ENCODE measurements around the gene ROBO1.
"Not testable (repeated sequence)": the region's sequence is repeated elsewhere in the genome, so short reads cannot be mapped to it uniquely, and the experiment has no call there.

Gene ROBO1

DNA sequence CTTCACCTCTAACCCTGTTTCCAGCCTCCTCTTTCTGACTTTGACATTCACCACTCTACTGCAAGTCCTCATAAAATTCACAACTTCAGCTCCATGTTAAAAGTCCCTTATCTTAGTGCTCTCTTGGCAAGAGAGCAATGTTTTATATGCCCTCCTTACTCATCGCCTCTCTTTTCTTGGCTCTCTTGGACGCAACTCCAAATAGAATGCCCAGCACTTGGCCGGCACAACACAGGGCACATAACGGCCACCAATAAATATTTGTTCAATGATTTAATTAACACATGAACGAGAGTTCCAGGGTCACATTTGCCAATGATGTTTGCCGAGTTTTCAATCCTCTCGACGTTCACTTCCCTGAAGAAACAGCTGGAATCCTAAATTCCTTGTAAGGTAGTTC is 401.4 kb downstream of the ROBO1 start:
- no peak for DNase-seq

DNA sequence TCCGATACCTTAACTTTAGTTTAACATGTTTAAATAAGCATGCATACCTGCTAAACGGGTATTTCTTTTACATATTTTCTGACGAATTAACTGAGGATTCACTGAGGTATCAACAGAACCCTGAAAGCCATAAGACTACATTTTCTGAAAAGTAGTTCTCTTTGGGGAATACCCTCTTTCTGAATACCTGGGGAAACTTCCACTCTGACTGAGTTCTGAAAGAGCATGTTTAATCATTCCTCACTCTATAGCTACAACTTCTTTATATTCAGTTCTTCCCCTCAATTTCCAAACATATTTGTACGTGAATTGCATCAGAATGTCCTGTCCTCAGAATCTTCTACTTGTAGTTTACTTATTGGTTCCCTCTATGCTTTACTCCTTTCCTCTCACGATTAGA is 403.0 kb downstream of the ROBO1 start:
- no peak for DNase-seq

DNA sequence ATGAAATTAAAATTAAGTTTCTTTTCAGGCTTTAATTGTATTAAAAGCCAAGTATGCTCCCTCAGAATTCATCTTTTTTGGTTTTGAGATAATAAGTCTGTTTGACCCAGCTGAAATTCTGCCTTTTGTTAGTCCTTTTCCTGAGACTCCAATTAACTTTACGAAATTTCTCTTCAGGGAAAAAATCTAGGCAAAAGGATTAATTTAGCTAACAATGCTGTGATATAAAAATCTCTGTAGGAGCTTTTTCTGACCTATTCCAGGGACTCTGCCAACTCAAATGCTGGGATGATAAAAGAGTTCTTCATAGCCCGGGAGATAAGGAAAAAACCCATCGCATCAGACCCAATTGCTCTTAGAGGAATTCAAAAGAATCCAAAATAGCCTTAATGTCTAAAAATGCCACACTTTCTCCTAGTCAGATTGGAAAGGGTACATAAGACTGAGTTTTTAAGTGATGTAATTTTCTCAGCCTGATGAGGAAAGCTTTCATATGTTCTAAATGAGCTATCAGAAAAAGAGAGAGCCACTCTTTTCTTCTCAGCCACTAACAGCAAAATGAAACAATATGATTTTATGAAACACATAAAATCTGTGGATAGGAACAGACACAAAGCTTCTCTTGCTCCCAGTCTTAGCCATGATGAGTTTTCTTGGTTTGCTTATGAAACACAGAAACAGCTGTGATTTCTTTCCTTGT is 405.1 kb downstream of the ROBO1 start:
- no peak for DNase-seq

DNA sequence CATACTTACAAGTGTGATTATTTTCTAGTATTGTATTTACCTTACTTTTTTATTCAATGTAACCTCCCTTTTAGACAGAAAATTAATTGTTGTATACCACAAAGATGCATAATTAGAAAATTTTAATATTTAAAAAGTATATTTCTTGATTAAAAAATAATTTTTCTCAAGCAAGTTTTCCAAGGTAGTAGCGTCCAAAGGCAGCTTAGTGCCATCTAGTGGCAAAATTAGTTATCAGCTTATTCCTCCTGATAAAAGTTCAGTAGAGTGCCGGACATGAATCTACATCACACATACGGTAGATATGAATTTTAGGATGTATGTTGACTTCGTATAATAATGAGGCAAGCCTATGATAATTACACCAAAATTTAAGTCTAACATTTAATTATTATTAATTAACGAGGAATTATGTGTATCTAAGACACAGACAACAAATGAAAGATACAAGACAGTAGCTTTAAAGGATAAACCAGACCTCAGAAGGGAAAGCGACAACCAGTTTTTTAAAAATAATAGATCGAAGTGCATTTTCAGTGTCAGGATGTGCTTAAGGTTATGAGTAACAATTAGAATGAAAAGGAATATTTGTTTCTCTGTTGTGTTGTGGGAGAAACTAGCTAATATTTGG is 405.9 kb downstream of the ROBO1 start:
- DNase-seq, result peak; percentile 5 to 17

DNA sequence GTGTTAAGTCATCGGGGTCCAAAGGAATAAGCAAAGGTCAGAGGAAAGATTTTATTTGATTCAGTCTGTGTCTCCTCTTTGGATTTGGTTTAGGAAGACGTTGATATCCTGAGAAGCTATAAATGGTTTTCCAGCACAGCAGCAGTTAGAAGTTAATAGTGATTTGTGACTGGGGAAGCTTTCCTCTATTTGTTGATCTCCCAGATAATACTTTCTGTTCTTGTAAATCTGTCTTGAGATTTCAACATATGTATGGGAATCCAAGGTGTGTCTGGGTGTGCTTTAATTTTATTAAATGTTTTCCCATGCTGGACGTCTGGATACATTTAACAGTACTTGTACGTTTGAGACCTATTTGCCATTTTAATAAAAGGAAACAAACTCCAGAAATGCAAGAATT is 409.5 kb downstream of the ROBO1 start:
- no peak for DNase-seq

DNA sequence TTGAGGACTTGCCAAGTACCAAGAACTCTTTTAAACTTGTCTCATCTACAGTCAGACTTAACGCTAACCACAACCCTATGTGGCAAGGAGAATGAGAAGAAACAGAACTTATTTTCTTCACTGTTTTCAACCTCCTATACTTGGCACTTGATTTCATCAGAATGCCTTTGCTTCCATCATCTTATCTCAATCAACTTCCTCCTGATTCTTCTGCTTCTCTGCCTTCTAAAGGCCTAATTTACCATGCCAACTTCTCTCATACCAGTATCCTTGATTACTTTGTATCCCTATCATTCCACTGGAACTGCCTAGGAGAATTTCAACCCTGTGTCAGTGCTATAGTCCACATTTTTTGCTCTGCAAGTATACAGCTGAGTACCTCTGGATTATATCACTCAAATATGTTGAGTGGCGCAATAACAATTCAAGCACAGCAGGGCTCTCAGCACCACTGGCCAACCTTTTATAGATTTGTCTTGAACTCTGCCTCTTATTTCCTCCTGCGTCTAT is 413.6 kb downstream of the ROBO1 start:
- DNase-seq, result no peak

DNA sequence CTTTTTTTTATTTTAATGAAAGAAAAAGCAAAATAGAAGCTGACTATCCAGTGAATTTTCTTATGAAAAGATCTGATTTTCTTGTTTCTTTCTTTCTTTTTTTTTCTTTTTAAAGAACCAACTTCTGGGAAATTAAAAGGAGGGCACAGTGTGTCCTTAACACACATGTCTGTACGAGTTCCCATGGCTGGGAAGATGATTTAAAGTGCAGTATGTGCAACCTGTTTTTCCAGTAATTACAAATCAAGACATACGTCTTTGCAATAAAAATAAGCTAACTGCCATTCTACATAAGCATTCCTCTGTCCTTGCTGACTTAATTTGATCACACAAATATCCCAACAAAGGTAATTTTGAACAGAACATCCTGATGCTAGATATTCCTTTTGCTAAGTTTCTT is 416.1 kb downstream of the ROBO1 start:
- no peak for DNase-seq

DNA sequence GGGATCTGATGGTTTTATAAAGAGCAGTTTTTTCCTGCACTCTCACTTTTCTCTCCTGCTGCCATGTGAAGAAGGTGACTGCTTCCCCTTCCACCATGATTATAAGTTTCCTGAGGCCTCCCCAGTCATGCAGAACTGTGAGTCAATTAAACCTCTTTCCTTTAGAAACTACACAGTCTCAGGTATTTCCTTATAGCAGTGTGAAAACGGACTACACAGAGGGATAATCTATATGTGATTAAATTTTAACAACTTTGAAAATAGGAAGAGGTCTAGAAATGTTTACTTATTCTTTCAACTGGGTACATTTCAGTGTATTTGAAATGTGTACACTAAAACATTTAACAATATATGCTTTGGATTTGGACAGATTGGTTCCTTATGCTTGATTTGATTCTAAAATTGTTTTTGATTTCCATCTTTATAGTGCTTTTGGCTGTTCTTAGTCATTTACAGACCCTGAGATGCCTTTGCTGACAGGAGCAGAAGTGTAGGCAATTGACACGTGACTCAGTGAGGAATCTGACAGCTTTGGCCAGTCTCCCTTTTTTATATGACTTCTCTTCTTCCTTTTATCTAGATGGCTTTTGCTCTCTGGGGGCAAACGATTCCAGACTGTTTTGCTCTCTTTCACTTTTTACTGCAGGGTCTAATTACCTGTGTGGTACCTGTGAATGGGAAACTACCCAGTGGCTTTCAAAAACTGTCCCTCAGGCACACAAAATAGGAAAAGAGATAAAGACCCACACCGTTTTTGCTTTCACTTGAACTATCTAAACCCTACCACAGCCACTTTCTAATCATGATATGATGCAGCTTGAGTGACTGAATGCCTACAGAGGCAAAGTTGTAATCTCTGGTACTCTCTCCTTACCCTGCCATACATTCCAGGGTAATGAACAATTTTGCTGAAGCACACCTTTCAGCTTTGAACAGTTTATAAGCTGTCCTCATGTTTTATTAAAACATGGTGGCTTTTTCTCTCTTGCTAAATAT is 422.6 kb downstream of the ROBO1 start:
- no peak for DNase-seq

DNA sequence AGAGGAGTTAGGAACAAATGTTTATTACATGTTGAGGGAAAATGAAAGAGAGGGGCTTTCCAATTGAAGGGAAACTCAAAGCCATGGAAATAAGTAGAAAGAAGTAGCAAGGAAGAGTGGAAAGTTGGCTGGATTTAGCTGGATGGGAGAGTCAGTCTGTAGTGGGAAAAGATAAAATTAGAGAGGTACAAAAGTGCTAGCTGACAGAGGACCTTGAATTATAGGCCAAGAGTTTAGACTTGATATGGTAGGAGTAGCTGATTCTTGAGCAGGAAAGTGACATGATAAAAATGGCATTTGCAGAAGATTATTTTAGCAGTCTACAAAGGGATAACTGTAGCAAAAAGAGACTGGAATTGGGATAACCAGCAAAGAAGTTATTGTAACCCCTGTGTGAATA is 425.8 kb downstream of the ROBO1 start:
- no peak for DNase-seq

DNA sequence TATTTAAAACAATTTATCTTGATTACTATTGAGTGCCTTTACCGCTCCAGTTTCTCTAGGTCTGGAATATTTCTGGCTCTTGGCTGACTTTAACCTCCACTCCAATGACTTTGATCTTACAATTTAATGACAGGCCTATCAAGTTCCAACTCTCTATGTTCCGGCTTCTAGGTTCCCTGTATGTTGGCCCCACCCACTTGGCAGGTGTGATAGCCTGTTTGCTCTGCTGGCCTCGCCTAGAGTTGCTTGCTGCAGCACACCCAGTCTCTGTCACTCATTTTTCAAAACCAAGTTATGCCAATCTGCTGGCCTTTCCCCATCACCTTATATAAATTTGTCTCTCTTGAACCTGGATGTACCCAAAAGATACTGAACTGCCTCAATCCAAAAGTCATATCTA is 428.0 kb downstream of the ROBO1 start:
- DNase-seq, result no peak

DNA sequence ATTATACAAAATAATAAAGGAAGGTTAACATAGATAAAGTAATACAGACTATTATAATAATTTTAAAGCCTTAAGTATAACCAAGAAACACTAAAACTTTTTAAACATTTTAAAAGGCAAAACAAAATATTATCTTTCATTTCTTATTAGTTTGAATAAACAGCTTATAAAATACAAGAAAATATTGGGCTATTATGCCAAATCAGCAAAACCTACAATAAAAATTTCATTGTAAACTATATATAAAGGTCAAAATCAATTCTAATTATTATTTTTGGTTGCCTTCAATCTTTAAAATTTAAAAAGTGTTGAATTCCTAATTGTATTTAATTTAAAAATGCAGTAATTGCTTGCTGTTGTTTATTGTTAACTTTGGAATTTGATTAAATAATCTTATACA is 430.0 kb downstream of the ROBO1 start:
- DNase-seq, result no peak

DNA sequence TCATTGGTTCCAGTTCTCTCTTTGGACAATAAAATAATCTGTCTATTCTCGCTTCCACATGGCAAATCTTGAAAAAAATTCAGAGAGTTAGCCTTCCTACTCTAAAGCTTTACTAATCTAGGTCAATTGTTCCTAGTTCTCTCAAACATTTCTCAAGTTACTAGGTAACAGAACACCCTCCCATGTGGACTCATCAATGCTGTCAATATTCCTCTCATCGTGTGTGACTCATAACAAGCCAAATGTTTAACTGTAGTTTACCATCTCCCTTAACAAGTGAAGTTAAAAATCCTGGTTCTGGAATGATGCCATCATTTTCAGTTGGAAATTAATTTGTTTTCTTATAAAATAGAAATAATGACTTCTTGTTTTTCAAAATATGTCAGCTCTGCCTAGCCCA is 438.6 kb downstream of the ROBO1 start:
- no peak for DNase-seq

DNA sequence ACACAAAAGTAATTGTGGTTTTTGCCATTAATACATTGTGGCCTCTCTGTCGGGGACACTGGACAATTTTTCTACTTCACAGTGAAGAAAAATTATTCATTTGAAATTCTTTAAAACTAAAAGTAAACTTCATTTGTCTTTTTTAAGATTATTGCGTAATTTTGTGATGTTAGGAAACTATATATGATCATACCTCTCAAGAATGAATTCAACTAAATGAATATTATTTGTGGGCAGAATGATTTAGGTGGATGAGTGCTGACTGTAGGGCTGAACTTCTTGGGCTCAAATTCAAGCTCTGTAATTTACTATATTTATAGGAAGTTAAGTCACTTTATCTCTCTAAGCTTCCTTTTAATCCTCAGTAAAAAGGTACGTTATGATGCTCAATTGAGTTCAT is 441.2 kb downstream of the ROBO1 start:
- DNase-seq, result no peak

DNA sequence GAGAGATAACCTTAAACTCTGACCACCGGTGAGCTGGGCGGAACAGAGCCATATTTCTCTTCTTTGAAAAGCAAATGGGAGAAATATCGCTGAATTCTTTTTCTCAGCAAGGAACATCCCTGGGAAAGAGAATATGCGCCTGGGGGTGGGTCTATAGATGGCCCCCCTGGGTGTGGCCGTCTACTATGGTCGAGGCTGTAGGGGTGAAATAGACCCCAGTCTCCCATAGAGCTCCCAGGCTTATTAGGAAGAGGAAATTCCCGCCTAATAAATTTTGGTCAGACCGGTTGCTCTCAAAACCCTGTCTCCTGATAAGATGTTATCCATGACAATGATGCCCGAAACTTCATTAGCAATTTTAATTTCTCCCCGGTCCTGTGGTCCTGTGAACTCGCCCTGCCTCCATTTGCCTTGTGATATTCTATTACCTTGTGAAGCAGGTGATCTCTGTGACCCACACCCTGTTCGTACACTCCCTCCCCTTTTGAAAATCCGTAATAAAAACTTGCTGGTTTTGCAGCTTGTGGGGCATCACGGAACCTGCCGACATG is 441.9 kb downstream of the ROBO1 start:
- DNase-seq, result not testable (repeated sequence)

DNA sequence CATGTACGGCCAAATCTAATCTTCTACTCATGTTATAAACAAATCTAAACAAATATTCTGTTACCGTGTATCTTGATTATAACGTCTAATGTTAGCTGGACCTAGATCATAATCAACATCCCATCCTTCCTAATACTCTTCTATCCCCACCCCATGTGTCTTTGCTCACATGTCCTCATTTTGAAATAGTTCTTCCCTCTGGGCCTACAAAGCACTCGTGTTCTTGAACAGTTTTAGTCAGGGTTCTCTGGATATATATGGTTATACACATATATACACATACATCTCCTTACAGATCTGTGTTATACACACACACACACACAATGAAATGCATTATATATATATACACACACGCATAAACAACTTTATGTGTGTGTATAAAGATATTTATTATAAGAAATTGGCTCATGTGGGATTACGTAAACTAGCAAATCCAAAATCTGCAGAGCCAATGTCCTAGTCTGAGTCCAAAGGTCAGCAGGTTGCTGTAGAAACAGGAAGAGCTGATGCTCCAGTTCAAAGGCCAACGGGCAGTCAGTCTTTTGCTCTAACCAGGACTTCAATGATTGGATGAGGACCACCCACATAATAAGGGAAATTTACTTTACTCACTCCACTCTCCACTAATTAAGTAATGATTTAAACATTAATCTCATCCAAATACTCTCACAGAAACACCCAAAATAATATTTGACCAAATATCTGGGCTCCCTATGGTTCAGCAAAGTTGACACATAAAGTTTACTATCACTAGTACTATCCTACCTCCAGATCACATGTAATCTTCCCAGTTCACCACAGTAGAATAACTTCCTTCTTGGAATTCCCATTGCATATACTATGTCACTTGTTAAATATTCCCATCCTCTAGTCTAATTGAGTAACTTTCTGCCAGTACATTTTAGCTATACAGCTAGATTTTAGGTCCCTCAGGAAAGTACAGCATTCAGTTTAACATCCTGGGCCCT is 450.0 kb downstream of the ROBO1 start:
- no peak for DNase-seq

DNA sequence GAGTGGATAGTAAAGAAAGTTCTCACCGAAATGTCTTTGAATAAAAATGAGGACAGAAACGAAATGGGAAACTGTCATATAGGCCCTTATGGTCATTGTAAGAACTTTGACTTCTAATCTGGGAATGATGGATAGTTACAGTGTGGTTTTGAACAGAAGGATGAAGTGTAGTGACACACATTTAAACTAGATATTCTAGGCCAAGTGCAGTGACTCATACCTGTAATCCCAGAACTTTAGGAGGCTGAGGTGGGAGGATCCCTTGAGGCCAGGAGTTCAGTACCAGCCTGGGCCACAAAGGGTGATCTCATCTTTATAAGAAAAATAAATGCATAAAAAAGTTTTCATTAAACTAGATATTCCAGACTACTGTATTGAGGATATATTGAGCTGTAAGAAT is 452.8 kb downstream of the ROBO1 start:
- DNase-seq, result no peak

DNA sequence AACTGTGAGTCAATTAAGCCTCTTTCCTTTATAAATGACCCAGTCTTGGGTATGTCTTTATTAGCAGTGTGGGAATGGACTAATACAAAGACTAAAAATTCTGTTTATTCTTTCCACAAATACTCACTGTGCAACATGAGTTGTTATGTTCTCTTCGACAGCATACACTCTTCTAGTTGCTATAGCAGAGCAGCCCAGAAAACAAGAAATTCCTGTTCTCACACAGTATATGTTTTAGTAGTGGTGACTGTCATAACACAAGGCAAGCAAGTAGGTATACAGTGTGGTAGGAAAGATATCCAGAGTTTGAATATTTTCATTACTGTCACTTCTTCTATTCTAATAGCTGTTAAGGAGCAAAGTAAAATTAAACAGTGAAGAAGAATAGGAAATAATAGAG is 453.3 kb downstream of the ROBO1 start:
- no peak for DNase-seq

DNA sequence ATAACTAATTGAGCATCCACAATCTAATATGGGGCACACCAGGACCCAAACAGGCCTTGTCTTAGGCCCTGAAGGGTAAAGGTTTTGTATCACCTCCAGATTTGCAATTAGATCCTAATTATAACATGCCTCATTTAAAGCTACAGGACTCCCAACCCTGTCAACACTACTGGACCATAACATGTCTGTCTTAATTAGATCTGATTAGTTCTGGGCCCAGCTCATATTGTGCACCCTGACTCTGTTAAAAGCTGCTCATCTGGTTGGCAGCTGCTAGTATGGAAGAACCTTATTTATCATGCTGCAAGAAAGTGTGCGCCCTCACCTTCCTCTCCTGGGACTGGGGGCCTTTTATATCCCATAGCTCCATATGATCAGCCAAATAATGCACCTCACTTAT is 457.8 kb downstream of the ROBO1 start:
- no peak for DNase-seq

DNA sequence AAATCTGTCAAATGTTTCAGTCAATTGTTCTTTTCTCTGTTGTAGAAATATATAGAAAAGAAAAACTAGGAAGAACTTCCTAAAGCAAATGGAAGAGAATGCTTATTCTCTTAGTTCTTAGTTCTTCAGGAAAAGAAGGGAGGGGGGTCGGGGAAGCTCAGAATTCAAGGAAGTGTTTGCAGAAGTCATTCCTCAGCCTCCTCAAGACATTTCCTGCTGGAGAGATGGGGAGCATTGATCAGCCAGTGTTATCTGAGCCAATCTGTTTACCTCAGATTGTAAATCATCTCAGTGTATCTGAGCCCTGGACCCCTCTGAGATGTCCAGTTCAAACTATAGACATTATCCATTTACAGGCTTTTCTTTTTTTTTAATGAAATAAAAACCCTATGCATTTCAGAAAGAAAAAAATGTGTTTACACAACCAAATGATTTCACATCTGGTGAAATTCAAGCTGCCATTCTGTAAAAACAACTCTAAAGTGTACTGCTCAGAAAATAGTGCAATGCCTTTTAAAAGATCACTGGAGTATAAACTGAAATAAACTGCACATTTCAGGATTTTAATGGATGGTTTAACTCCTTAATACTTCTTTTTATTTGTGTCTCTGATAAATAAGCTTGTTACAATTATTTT is 460.7 kb downstream of the ROBO1 start:
- DNase-seq, result no peak

DNA sequence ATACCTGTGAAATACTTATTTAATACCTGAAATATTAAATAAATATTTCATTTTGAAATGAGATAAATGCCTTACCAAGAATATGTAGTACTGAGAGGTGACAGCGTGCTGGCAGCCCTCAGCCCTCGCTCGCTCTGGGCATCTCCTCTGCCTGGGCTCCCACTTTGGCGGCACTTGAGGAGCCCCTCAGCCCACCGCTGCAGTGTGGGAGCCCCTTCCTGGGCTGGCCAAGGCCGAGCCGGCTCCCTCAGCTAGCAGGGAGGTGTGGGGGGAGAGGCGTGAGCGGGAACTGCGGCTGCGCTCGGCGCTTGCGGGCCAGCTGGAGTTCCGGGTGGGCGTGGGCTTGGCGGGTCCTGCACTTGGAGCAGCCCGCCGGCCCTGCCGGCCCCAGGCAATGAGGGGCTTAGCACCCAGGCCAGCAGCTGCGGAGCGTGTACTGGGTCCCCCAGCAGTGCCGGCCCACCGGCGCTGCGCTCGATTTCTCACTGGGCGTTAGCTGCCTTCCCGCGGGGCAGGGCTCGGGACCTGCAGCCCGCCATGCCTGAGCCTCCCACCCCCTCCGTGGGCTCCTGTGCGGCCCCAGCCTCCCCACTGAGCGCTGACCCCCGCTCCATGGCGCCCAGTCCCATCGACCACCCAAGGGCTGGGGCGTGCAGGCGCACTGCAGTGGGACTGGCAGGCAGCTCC is 467.7 kb downstream of the ROBO1 start:
- DNase-seq, result not testable (repeated sequence)
